HS-27A (cell line): ENCODE data around the gene ANKRD29.
"Not testable (repeated sequence)": the region's sequence is repeated elsewhere in the genome, so short reads cannot be mapped to it uniquely, and the experiment has no call there.

ENCODE experiments used
- DNase-seq: peaks from one replicate; pipeline ENCODE4 v3.0.0-alpha.2; 2012; ENCODE audit warnings: low read depth, missing footprints

The ANKRD29 gene

DNA sequence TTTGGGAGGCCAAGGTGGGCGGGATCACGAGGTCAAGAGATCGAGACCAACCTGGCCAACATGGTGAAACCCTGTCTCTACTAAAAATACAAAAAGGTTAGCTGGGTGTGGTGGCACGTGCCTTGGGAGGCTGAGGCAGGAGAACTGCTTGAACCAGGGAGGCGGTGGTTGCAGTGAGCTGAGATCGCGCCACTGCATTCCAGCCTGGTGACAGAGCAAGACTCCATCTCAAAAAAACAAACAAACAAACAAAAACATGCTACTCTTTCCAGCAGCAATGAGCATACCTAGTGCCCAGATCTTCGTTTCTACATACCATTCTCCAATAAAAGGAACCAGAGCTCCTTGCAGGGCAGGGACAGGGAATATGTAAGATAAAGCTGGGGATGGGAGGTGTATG is 105.2 kb downstream of the ANKRD29 start:
- not testable (repeated sequence) for DNase-seq

DNA sequence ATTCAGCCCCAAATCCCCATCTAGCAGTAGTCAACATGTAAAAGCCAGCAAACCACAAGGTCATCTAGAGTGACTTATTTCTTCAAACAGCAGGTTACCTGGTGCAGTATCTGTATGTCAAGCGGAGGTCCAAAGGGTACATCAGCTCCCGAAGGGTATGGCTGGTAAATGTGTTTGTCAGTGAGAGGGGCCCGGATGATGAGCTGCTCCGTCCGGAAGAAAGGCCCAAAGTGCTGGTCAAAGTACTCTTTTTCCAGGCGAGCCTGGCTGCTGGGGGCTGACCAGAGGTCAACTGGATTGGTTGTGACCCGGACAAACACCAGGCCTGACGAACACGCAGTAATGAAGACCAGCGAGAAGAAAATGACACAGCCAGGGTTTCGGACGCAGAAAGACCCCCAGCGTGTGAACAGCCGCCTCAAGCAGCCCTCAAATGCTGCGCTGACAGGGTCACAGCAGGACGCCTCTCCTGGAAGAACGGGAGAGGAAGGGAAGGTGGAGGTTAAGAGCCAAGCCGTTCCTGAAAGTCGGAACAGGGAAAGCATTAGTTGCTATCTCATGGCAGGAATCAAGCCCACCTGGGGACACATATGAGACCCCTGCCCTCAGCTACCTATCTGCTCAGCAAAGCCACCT is 106.4 kb downstream of the ANKRD29 start:
- DNase-seq, result no peak

DNA sequence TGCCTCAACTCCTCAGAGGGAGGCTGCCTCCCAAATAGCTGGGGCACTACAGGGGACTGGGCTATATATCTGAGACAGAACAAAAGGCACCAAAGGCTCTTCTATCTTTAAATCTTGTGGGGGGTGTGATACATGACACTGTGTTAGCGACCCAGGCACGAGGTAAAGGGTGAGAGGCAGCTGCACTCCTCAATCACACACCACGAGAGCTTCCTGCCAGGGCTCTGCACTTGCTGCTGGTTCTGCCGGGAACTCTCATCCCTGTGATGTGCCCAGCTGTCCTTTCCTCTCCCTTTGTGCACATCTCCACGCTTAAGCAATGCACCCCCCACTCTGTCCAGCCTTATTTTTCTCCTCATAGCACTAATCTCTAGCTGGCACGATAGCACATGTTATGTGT is 108.8 kb downstream of the ANKRD29 start:
- no peak for DNase-seq

DNA sequence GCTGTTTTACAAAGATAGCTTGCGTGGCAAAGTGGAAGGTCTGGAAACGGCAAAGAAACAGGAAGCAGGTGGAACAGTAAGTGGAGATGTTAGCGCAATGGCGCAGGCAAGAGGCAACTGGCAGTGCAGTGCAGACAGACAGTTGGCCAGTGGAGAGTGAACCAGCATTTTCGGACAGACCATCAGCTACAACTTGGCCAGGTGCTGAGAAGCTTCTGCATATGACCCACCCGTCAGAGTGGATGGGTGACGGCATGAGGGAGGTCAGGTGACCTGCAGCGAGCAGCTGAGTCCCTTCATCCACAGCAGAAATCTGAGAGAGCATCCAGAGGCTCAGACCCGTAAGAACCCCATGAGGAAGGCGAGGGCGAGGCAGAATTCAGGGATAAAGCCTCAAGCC is 110.2 kb downstream of the ANKRD29 start:
- no peak for DNase-seq

DNA sequence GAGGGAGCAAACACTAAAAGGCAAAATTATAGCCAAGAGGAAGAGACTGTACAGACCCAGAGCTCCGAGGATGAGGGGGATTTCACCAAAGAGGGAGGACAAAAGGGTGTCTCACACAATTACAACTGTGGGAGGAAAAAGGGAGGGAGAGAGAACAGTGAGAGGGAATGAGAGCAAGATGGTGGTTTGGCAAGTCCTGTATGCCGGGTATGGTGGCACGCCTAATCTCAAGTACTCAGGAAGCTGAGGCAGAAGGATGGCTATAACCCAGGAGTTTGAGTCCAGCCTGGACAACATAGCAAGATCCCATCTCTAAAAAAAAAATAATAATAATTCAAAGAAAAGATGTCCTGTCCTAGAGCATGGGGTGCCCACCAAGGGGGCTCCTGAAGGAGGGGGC is 110.7 kb downstream of the ANKRD29 start:
- no peak for DNase-seq

DNA sequence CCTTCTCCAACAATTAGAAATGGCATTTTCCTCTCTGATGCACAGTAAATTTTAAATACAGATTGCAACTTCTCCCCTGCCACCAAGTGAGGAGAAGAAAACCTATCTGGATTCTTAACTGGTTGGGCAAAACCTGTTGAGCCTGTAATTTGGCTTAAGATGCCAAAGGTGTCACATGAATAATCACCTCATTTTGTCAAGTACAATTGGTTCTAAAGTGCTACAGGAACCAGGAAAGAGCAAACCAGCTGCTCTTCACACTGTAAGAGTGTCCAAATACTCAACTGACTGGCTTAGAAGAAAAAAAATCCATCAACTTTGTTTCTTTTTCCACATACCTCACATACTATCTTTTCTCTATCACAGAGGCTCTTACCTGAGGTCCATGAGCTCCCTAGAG is 111.8 kb downstream of the ANKRD29 start:
- no peak for DNase-seq
